ENCODE data around the gene KLC1. TPM values are rescaled to one million over a fixed set of nuclear protein-coding genes. Genes with fewer than 3 reads are reported as not detected.

Gene KLC1
- total RNA-seq, 1 donor from 2014 or later = 975 TPM

DNA sequence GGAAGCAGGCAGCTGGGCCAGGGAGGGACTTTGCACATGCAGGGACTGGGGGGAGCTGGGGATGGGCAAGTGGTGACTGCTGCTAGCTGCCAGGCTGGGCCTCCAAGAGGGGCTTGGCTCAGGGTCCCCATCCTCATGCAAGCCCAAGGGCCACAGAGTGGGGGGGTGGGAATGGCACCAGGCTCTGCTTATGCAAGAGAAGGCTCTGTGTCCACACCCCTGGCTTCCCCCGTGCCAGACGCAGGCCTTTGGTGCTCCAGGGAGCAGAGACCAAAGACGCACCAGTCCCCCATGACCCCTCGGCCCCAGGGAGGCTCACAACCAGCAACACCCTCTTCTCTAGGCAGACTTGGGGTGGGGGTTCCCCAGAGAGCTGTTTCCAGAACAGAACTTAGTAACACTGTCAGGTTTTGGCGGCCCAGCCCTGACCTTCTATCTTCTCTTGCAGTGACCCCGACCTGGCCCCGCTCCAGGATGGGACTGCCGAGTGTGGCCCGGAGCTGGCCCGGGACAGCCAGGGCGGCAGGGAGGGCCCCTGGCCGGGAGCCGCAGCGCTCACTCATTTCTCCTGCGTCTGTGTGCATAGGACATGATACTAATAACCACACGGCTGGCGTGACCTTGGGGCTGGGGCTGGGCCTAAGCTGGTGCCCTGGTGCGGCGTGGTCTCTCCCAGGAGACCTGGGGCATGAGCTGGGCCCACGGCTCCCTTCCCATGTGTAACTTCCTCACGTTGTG lies 71.9 kb downstream of the KLC1 start:
- no peak overlapping the region for H3K4me3 Mint-ChIP-seq (ENCODE audit: unreplicated experiment)
- H3K9me3 Mint-ChIP-seq (ENCODE audit: unreplicated experiment) = peaks cover 44% of the 10 kb centered on the region
- no peak for TF ChIP-seq CTCF (IDR thresholded peaks at IDR 0.05; ENCODE audit: partially characterized antibody, unreplicated experiment)
- peak overlapping the region; percentile 38 for H3K27ac Mint-ChIP-seq (ENCODE audit: unreplicated experiment)
- no peaks in the 10 kb centered on the region for H3K36me3 Mint-ChIP-seq (ENCODE audit: unreplicated experiment)
- DNase-seq = no peak
- peaks cover 36% of the 10 kb centered on the region for H3K27me3 Mint-ChIP-seq (ENCODE audit: unreplicated experiment)
- H3K4me1 Mint-ChIP-seq (ENCODE audit: low read depth, unreplicated experiment) = peaks cover 39% of the 10 kb centered on the region

DNA sequence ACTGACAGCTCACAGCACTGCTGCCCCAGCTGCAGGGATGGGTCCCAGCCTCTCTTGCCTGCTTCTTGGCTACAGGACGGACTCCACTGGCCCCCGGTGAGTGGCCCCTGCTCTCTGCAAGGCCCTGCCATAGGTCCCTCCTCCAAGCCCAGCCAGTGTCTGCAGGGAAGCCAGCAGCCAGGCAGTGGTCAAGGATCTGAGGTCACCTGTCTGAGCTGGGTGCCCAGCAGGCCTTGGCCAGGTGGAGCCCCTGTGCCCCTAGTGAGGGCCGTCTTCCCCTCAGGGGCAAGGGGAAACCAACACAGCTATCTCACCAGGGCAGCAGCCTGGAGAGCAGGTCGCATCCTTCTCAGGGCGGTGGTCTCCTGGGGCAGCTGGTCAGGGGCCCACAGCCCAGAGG lies 73.1 kb downstream of the KLC1 start:
- peak overlapping the region; percentile 17 for H3K27ac Mint-ChIP-seq (ENCODE audit: unreplicated experiment)
- no peak for TF ChIP-seq CTCF (IDR thresholded peaks at IDR 0.05; ENCODE audit: partially characterized antibody, unreplicated experiment)
- no peak for DNase-seq
- H3K4me3 Mint-ChIP-seq (ENCODE audit: unreplicated experiment) = no peak overlapping the region
- H3K9me3 Mint-ChIP-seq (ENCODE audit: unreplicated experiment) = peaks cover 35% of the 10 kb centered on the region
- peaks cover 30% of the 10 kb centered on the region for H3K27me3 Mint-ChIP-seq (ENCODE audit: unreplicated experiment)
- H3K4me1 Mint-ChIP-seq (ENCODE audit: low read depth, unreplicated experiment) = peaks cover 30% of the 10 kb centered on the region
- no peaks in the 10 kb centered on the region for H3K36me3 Mint-ChIP-seq (ENCODE audit: unreplicated experiment)

GRCh38 chr14:103702497-103703432 lies 73.8 kb downstream of the KLC1 start:
- Mint-ChIP-seq H3K36me3 (ENCODE audit: unreplicated experiment) (no peaks in the 10 kb centered on the region), H3K27me3 (ENCODE audit: unreplicated experiment) (peaks cover 25% of the 10 kb centered on the region), H3K4me3 (ENCODE audit: unreplicated experiment) (no peak overlapping the region), H3K4me1 (ENCODE audit: low read depth, unreplicated experiment) (peaks cover 27% of the 10 kb centered on the region), H3K27ac (ENCODE audit: unreplicated experiment) (peak overlapping the region; percentile 78), H3K9me3 (ENCODE audit: unreplicated experiment) (peaks cover 31% of the 10 kb centered on the region)
- no peak for DNase-seq
- no peak for TF ChIP-seq CTCF (IDR thresholded peaks at IDR 0.05; ENCODE audit: partially characterized antibody, unreplicated experiment)

GRCh38 chr14:103703433-103704385 lies 74.7 kb downstream of the KLC1 start:
- Mint-ChIP-seq H3K4me3 (ENCODE audit: unreplicated experiment) (peak overlapping the region; percentile 18), H3K4me1 (ENCODE audit: low read depth, unreplicated experiment) (peaks cover 31% of the 10 kb centered on the region), H3K36me3 (ENCODE audit: unreplicated experiment) (no peaks in the 10 kb centered on the region), H3K27ac (ENCODE audit: unreplicated experiment) (peak overlapping the region; percentile 79), H3K9me3 (ENCODE audit: unreplicated experiment) (peaks cover 37% of the 10 kb centered on the region), H3K27me3 (ENCODE audit: unreplicated experiment) (peaks cover 29% of the 10 kb centered on the region)
- TF ChIP-seq CTCF (IDR thresholded peaks at IDR 0.05; ENCODE audit: partially characterized antibody, unreplicated experiment) = no peak
- DNase-seq = no peak

Data from glutamatergic neuron (in vitro differentiated cells).